Measurements from ENCODE around the gene KDM6A. TPM values are rescaled to one million over a fixed set of nuclear protein-coding genes. Genes with fewer than 3 reads are reported as not detected.

The KDM6A gene
- total RNA-seq, 4 donors from 2014 or later: 35.0 to 69.5 (median 48.1) TPM

DNA sequence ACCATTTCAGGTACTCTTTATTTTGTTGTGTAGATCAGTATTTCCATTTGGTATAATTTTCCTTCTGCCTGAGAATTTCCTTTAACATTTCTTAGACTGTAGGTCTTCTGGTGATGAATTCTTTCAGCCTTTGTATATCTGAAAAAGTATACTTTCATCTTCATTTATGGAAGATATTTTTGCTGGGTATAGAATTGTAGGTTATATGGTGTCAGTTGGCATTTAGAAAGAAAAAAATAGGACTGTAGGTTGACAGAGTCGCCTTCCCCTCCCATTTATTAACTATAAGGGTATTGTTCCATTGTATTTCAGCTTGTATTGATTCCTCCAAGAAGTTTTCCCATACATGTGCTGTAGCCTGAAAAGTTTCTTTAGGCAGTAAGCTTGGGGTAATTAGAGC, 71.9 kb downstream of the KDM6A start:
- no peaks in the 10 kb centered on the region for H3K27me3 ChIP-seq
- 97% methylated on average over 1 of the region's 1 CpG for WGBS, 2 donors
- H3K36me3 ChIP-seq: no peaks in the 10 kb centered on the region
- intact Hi-C loops (cut with DNase I): no loop called here
- no peak overlapping the region for H3K27ac ChIP-seq
- H3K4me3 ChIP-seq (replicated peaks in 1 of 3): no peak overlapping the region
- DNase-seq: no peak
- peaks cover 0 to 10% of the 10 kb centered on the region in 2 donors for H3K4me1 ChIP-seq
- TF ChIP-seq POLR2A (IDR thresholded peaks at IDR 0.05): no peak
- TF ChIP-seq, protein P1, sequence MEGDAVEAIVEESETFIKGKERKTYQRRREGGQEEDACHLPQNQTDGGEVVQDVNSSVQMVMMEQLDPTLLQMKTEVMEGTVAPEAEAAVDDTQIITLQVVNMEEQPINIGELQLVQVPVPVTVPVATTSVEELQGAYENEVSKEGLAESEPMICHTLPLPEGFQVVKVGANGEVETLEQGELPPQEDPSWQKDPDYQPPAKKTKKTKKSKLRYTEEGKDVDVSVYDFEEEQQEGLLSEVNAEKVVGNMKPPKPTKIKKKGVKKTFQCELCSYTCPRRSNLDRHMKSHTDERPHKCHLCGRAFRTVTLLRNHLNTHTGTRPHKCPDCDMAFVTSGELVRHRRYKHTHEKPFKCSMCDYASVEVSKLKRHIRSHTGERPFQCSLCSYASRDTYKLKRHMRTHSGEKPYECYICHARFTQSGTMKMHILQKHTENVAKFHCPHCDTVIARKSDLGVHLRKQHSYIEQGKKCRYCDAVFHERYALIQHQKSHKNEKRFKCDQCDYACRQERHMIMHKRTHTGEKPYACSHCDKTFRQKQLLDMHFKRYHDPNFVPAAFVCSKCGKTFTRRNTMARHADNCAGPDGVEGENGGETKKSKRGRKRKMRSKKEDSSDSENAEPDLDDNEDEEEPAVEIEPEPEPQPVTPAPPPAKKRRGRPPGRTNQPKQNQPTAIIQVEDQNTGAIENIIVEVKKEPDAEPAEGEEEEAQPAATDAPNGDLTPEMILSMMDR (IDR thresholded peaks at IDR 0.05): no peak
- H3K9me3 ChIP-seq: no peaks in the 10 kb centered on the region

DNA sequence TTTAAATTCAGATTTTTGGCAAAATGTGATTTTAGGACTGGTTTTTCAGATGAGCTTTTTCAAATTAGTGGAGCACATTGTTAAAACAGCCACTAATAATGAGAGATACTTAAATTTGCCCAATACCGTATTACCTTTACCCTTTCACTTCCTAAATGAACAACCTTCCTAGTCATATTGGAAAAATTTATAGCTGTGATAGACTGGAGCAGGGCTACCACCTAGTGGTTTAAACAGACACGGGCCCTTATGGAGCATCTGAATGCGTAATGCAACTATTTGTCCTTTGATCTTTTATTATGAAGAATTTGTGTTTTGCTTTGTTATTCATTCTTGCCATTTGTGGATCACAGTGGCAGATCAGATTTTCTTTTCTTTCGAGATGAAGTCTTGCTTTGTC, 72.7 kb downstream of the KDM6A start:
- no peaks in the 10 kb centered on the region for H3K36me3 ChIP-seq
- intact Hi-C loops (cut with DNase I): no loop called here
- H3K4me3 ChIP-seq (replicated peaks in 1 of 3): no peak overlapping the region
- H3K27ac ChIP-seq: no peak overlapping the region
- no peaks in the 10 kb centered on the region for H3K9me3 ChIP-seq
- peaks cover 5 to 14% of the 10 kb centered on the region in 2 donors for H3K4me1 ChIP-seq
- WGBS, 2 donors: 88 to 93% methylated on average over 4 of the region's 4 CpGs
- TF ChIP-seq POLR2A (IDR thresholded peaks at IDR 0.05): no peak
- TF ChIP-seq, protein P1 (IDR thresholded peaks at IDR 0.05): peak in 1 of 6 experiments; percentile 9
- DNase-seq: no peak
- H3K27me3 ChIP-seq: no peaks in the 10 kb centered on the region

DNA sequence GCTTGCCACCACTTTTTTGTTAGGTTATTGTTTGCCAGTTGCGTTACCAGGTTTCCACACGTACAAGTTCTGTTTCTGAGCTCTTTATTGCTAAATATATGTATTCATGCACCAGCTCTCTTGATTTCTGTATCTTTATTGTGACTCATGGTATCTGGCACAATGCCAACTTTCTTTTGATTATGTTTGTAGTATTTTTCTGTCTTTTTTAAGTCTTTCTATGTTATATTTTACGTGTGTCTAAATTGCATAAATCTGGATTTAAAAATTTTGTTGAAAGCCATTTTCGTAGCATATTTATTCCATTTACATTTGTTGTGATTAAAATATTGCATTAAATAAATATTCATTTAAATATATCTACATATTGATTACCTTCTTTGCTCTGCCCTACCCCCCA, 73.8 kb downstream of the KDM6A start:
- Histone ChIP-seq H3K27me3 (no peaks in the 10 kb centered on the region), H3K4me1 (peaks cover 14 to 24% of the 10 kb centered on the region in 2 donors), H3K9me3 (no peaks in the 10 kb centered on the region), H3K4me3 (replicated peaks in 1 of 3) (no peak overlapping the region), H3K36me3 (no peaks in the 10 kb centered on the region), H3K27ac (no peak overlapping the region)
- intact Hi-C loops (cut with DNase I): no loop called here
- TF ChIP-seq, protein P1 (IDR thresholded peaks at IDR 0.05): no peak
- no peak for TF ChIP-seq POLR2A (IDR thresholded peaks at IDR 0.05)
- 96 to 97% methylated on average over 4 of the region's 4 CpGs for WGBS, 2 donors
- DNase-seq: no peak

DNA sequence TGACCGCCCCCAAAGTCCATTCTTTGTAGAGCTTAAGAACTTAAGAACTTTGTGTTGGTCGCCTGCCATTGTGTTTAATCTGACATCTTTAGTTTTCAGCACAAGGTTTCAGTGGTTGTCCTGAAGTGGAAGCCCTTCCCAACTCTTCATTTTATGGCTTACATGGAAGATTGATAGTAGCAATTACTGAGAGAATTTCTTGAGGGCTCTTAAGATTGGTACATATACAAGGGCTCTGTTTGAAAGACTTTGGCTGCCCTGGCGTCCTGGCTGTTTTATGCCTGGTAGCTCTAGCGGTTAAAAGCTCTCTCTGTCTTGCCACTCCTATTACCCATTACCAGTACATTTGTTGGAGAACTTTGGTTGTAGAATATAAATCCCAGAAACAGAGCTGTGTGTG, 75.0 kb downstream of the KDM6A start:
- H3K4me1 ChIP-seq: peaks cover 16 to 33% of the 10 kb centered on the region in 2 donors
- H3K27me3 ChIP-seq: no peaks in the 10 kb centered on the region

DNA sequence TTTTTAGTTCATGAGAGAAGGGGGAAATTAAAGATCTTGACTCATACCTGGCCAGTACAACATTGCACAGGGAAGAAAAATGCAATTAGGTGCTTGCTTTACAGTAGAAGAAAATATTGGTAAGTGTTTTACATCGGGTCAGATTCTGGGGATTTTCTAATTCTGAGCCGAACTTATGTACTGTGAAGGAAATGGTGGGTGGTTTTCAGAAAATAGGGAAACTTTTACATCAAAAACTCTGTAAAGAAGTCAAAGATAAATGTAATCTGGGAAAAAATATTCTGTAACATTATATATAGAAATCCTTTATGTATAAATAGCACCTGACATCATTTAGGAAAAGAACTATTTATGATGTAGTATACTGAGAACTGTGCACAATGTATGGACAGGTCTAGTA, 75.4 kb downstream of the KDM6A start:
- H3K27ac ChIP-seq: no peak overlapping the region
- no peaks in the 10 kb centered on the region for H3K9me3 ChIP-seq
- TF ChIP-seq, protein P1 (IDR thresholded peaks at IDR 0.05): no peak
- TF ChIP-seq POLR2A (IDR thresholded peaks at IDR 0.05): no peak
- peaks cover 16 to 37% of the 10 kb centered on the region in 2 donors for H3K4me1 ChIP-seq
- no peaks in the 10 kb centered on the region for H3K27me3 ChIP-seq
- no peak overlapping the region for H3K4me3 ChIP-seq (replicated peaks in 1 of 3)
- no peaks in the 10 kb centered on the region for H3K36me3 ChIP-seq
- WGBS, 2 donors: 75 to 79% methylated on average over 2 of the region's 2 CpGs
- intact Hi-C loops (cut with DNase I): no loop called here
- no peak for DNase-seq

More for the DNA sequence above, 75.0 kb downstream of the KDM6A start:
- TF ChIP-seq POLR2A (IDR thresholded peaks at IDR 0.05): no peak
- TF ChIP-seq, protein P1 (IDR thresholded peaks at IDR 0.05): no peak
- Histone ChIP-seq H3K27ac (no peak overlapping the region), H3K36me3 (no peaks in the 10 kb centered on the region), H3K4me3 (replicated peaks in 1 of 3) (no peak overlapping the region), H3K9me3 (no peaks in the 10 kb centered on the region)
- intact Hi-C loops (cut with DNase I): no loop called here
- 71 to 77% methylated on average over 4 of the region's 4 CpGs for WGBS, 2 donors
- peak; percentile 11 to 27 for DNase-seq

Data from thyroid gland (tissue), 4 donors.